PC-9 (cell line): ENCODE results near the gene OR2V2. TPM values are rescaled to one million over a fixed set of nuclear protein-coding genes. Genes with fewer than 3 reads are reported as not detected.

ENCODE experiments used
- BruUV-seq: library from RNA; stranded (reverse); fragments of 400-500 nt; replicated peaks from 2 replicates; lab custom pipeline; 2021; lab: Mats Ljungman, UMichigan
- CTCF ChIA-PET: fragments of 300-600 bp; sonication (Branson Sonifier 250); formaldehyde crosslinking; loops from one replicate; lab custom pipeline; 2022; ENCODE audit warnings: antibody characterized with exemption; lab: Charles Lee
- POLR2A ChIA-PET: fragments of 300-600 bp; sonication (Branson Sonifier 250); formaldehyde crosslinking; loops from one replicate; lab custom pipeline; 2022; ENCODE audit warnings: antibody characterized with exemption; ENCODE audit not compliant: unreplicated experiment; lab: Charles Lee
- DNase-seq, 2 experiments: peaks; one replicate each; pipeline versions ENCODE4 v3.0.0 to v3.0.0-alpha.2; 2015 to 2022; ENCODE audit warnings: mixed read lengths in 1 of 2
- H2AFZ ChIP-seq: fragments of 200-600 bp; sonication (generic); 2 replicates; pipeline ENCODE4 v1.8.1; 2017; ENCODE audit warnings: antibody characterized with exemption
- H3F3A ChIP-seq: fragments of 200-600 bp; sonication (generic); 2 replicates; pipeline ENCODE4 v1.8.1; 2017; ENCODE audit warnings: antibody characterized with exemption, mild to moderate bottlenecking, low read depth; ENCODE audit not compliant: insufficient read depth
- H3K27ac ChIP-seq: fragments of 200-600 bp; sonication (generic); 2 replicates; pipeline ENCODE4 v1.6.1; 2016; ENCODE audit warnings: mixed run types
- H3K27me3 ChIP-seq: fragments of 200-600 bp; sonication (generic); 2 replicates; pipeline ENCODE4 v1.6.1; 2016; ENCODE audit warnings: low read depth, mixed run types; ENCODE audit not compliant: insufficient read depth
- H3K36me3 ChIP-seq: fragments of 200-600 bp; sonication (generic); 2 replicates; pipeline ENCODE4 v1.6.1; 2016; ENCODE audit warnings: low read depth, mixed run types
- H3K4me1 ChIP-seq: fragments of 200-600 bp; sonication (generic); replicated peaks from 2 replicates; pipeline ENCODE4 v1.6.1; 2016; ENCODE audit warnings: mixed run types; ENCODE audit not compliant: insufficient read depth
- H3K4me2 ChIP-seq: fragments of 200-600 bp; sonication (generic); 2 replicates; pipeline ENCODE4 v1.6.1; 2017; ENCODE audit warnings: mixed run types
- H3K4me3 ChIP-seq: fragments of 200-600 bp; sonication (generic); 2 replicates; pipeline ENCODE4 v1.6.1; 2016; ENCODE audit warnings: mixed run types
- H3K79me2 ChIP-seq: fragments of 200-600 bp; sonication (generic); 2 replicates; pipeline ENCODE4 v1.6.1; 2017; ENCODE audit warnings: low read depth, mixed run types
- H3K9me2 ChIP-seq: fragments of 200-600 bp; sonication (generic); 2 replicates; pipeline ENCODE4 v1.8.1; 2017; ENCODE audit warnings: mild to moderate bottlenecking; ENCODE audit not compliant: insufficient read depth
- H3K9me3 ChIP-seq: fragments of 200-600 bp; sonication (generic); 2 replicates; pipeline ENCODE4 v1.8.1; 2016; ENCODE audit warnings: low read depth; ENCODE audit not compliant: insufficient read depth
- H4K20me1 ChIP-seq: fragments of 200-600 bp; sonication (generic); 2 replicates; pipeline ENCODE4 v1.8.1; 2017; ENCODE audit not compliant: insufficient read depth
- CTCF ChIP-seq: fragments of 200-600 bp; sonication (generic); conservative IDR thresholded peaks from 2 replicates; pipeline ENCODE4 v1.6.1; 2017; ENCODE audit warnings: mixed run types, antibody characterized with exemption, mild to moderate bottlenecking, moderate library complexity
- EZH2 ChIP-seq: fragments of 200-600 bp; sonication (generic); IDR thresholded peaks from 2 replicates; pipeline ENCODE4 v1.8.0; 2017; ENCODE audit warnings: antibody characterized with exemption, low read depth
- intact Hi-C: fragments of 100-400 bp; cut with micrococcal nuclease; formaldehyde crosslinking; loops from one replicate; pipeline ENCODE4 v1.10.0; 2022; ENCODE audit not compliant: unreplicated experiment
- total RNA-seq: library from RNA; stranded (reverse); gene quantifications from 2 replicates; pipeline ENCODE4 v1.2.3, GENCODE V29; 2021

Gene OR2V2
- total RNA-seq, 1 experiment from 2014 or later = not detected

GRCh38 chr5:181130832-181131496 lies 16.4 kb upstream of the OR2V2 start, which contains the start of gene OR2V1:
OR2V1 (minus strand) TSS chr5:181131169; CDS start chr5:181125304, 5,865 bp downstream.
- TF ChIP-seq CTCF = no peak
- H3K27me3 ChIP-seq = no peaks in the 10 kb centered on the region
- ChIA-PET CTCF (no interaction called here), POLR2A (no interaction called here)
- H3K4me2 ChIP-seq = no peak within 1 kb of the TSS
- H3K79me2 ChIP-seq = no peaks in the 10 kb centered on the region
- H3K4me1 ChIP-seq = peaks cover 27% of the 10 kb centered on the region
- no peak within 1 kb of the TSS for H3K4me3 ChIP-seq
- H3K27ac ChIP-seq = no peak within 1 kb of the TSS
- no peak for DNase-seq
- H4K20me1 ChIP-seq = no peaks in the 10 kb centered on the region
- H3K9me3 ChIP-seq = 0 out of 2 replicates have a peak, but pooled peaks cover 2% of the 10 kb centered on the region
- no TSS peak for BruUV-seq
- intact Hi-C loops = no loop called here
- peaks cover 6% of the 10 kb centered on the region; the same call in 1 of the 2 replicates for H3F3A ChIP-seq
- no peaks in the 10 kb centered on the region for H3K9me2 ChIP-seq
- no peak within 1 kb of the TSS for H2AFZ ChIP-seq
- H3K36me3 ChIP-seq = no peaks in the 10 kb centered on the region

GRCh38 chr5:181131514-181131913 lies 15.9 kb upstream of the OR2V2 start:
- Histone ChIP-seq H3K27me3 (no peaks in the 10 kb centered on the region), H3K79me2 (no peaks in the 10 kb centered on the region)
- CTCF ChIA-PET = no interaction called here

GRCh38 chr5:181133083-181133482 lies 14.3 kb upstream of the OR2V2 start:
- CTCF ChIA-PET = interaction anchor here (0.6 kb wide), 1 partner anchor 1015 kb away, joined by 3 read pairs; no protein-coding TSS in a partner anchor
- DNase-seq = no peak
- H3K9me3 ChIP-seq = 0 out of 2 replicates have a peak, but pooled peaks cover 8% of the 10 kb centered on the region
- H4K20me1 ChIP-seq = no peaks in the 10 kb centered on the region
- intact Hi-C loops = no loop called here
- H3K4me3 ChIP-seq = no peak overlapping the region
- no peaks in the 10 kb centered on the region for H3K9me2 ChIP-seq
- H2AFZ ChIP-seq = no peak overlapping the region
- TF ChIP-seq CTCF (no peak), EZH2 (no peak)
- H3K36me3 ChIP-seq = no peaks in the 10 kb centered on the region
- BruUV-seq = no TSS peak
- no peaks in the 10 kb centered on the region for H3K27me3 ChIP-seq
- H3K79me2 ChIP-seq = no peaks in the 10 kb centered on the region
- H3K27ac ChIP-seq = peak overlapping the region; percentile 73; the same call in 1 of the 2 replicates
- H3F3A ChIP-seq = peaks cover 6% of the 10 kb centered on the region; the same call in 1 of the 2 replicates
- peak overlapping the region; percentile 61 for H3K4me2 ChIP-seq
- peaks cover 27% of the 10 kb centered on the region for H3K4me1 ChIP-seq
- POLR2A ChIA-PET = interaction anchor here (0.7 kb wide), 1 partner anchor 309 kb away, joined by 3 read pairs; no protein-coding TSS in a partner anchor

More at GRCh38 chr5:181131514-181131913, 15.9 kb upstream of the OR2V2 start:
- Histone ChIP-seq H3K4me3 (no peak overlapping the region), H4K20me1 (no peaks in the 10 kb centered on the region), H3K4me2 (no peak overlapping the region), H3K9me3 (0 out of 2 replicates have a peak, but pooled peaks cover 5% of the 10 kb centered on the region), H2AFZ (no peak overlapping the region), H3K9me2 (no peaks in the 10 kb centered on the region), H3K36me3 (no peaks in the 10 kb centered on the region), H3K27ac (no peak overlapping the region), H3K4me1 (peaks cover 27% of the 10 kb centered on the region), H3F3A (peaks cover 6% of the 10 kb centered on the region; the same call in 1 of the 2 replicates)
- intact Hi-C loops = no loop called here
- POLR2A ChIA-PET = no interaction called here
- DNase-seq = no peak
- no TSS peak for BruUV-seq
- TF ChIP-seq EZH2 (no peak), CTCF (no peak)
